Naive thymus-derived CD4-positive, alpha-beta T cell (primary cell): Measurements from ENCODE around the gene VCPKMT. TPM values are rescaled to one million over a fixed set of nuclear protein-coding genes. Genes with fewer than 3 reads are reported as not detected.
A peak's percentile ranks its signal among the peaks of the same experiment; 100 is the strongest.

ENCODE experiments used
- ATAC-seq: fragments of 150-1000 bp; cut with Tn5 transposase; 2 replicates; pipeline ENCODE4 v1.10.0; 2021; ENCODE audit warnings: mild to moderate bottlenecking, moderate library complexity
- CTCF ChIA-PET: fragments of 350-600 bp; sonication (Branson Sonifier 250); formaldehyde crosslinking; loops from one replicate; lab custom pipeline; 2021; ENCODE audit warnings: antibody characterized with exemption; lab: Charles Lee
- POLR2A ChIA-PET: fragments of 350-600 bp; sonication (Branson Sonifier 250); formaldehyde crosslinking; loops from one replicate; lab custom pipeline; 2021; ENCODE audit warnings: antibody characterized with exemption, inconsistent platforms; lab: Charles Lee
- DNase-seq, 9 donors: peaks; one replicate each; pipeline versions ENCODE4 v3.0.0 to v3.0.0-alpha.2; 2020 to 2022; ENCODE audit warnings: mixed read lengths in 1 of 9
- H3K27ac ChIP-seq: one replicate; pipeline ENCODE4 v1.7.0; 2013; ENCODE audit warnings: mild to moderate bottlenecking, low read depth, low read length, moderate library complexity
- H3K27me3 ChIP-seq, 2 donors: one replicate each; pipeline ENCODE4 v1.7.0; 2013; ENCODE audit warnings: low read length in 2 of 2, mild to moderate bottlenecking in 2 of 2, moderate library complexity in 2 of 2; ENCODE audit not compliant: control insufficient read depth in 2 of 2, insufficient read depth in 2 of 2
- H3K36me3 ChIP-seq, 3 experiments: 1 replicate in 2 of 3; 2 replicates in 1 of 3; pipeline ENCODE4 v1.7.0; 2013; ENCODE audit warnings: low read length in 3 of 3, mild to moderate bottlenecking in 3 of 3, moderate library complexity in 1 of 3; ENCODE audit not compliant: insufficient read depth in 3 of 3, control insufficient read depth in 2 of 3
- H3K4me1 ChIP-seq, 2 donors: one replicate each; pipeline ENCODE4 v1.7.0; 2013; ENCODE audit warnings: low read length in 2 of 2, mild to moderate bottlenecking in 2 of 2, moderate library complexity in 1 of 2; ENCODE audit not compliant: control insufficient read depth in 2 of 2, insufficient read depth in 2 of 2
- H3K4me3 ChIP-seq: 2 replicates; pipeline ENCODE4 v1.7.0; 2013; ENCODE audit warnings: mild to moderate bottlenecking, low read length
- H3K9me3 ChIP-seq, 3 experiments: 1 replicate in 2 of 3; 2 replicates in 1 of 3; pipeline ENCODE4 v1.7.0; 2013; ENCODE audit warnings: low read length in 3 of 3; ENCODE audit not compliant: control insufficient read depth in 2 of 3
- H3K27ac Mint-ChIP-seq, 9 donors: one replicate each; pipeline ENCODE4 v1.8.0; 2020 to 2022; ENCODE audit warnings: mixed read lengths in 9 of 9, mild to moderate bottlenecking in 8 of 9, moderate library complexity in 5 of 9, inconsistent platforms in 2 of 9
- H3K27me3 Mint-ChIP-seq, 5 donors: one replicate each; pipeline ENCODE4 v1.8.0; 2021 to 2022; ENCODE audit warnings: mixed read lengths in 5 of 5, mild to moderate bottlenecking in 1 of 5
- H3K36me3 Mint-ChIP-seq, 5 donors: one replicate each; pipeline ENCODE4 v1.8.0; 2020 to 2022; ENCODE audit warnings: mixed read lengths in 5 of 5, mild to moderate bottlenecking in 3 of 5, inconsistent platforms in 1 of 5
- H3K4me1 Mint-ChIP-seq, 7 donors: one replicate each; pipeline ENCODE4 v1.8.0; 2020 to 2022; ENCODE audit warnings: mixed read lengths in 7 of 7, mild to moderate bottlenecking in 3 of 7, inconsistent platforms in 1 of 7
- H3K4me3 Mint-ChIP-seq, 10 donors: one replicate each; pipeline ENCODE4 v1.8.0; 2020 to 2022; ENCODE audit warnings: mild to moderate bottlenecking in 10 of 10, mixed read lengths in 10 of 10, moderate library complexity in 6 of 10, inconsistent platforms in 2 of 10
- H3K9me3 Mint-ChIP-seq, 11 donors: one replicate each; pipeline ENCODE4 v1.8.0; 2020 to 2022; ENCODE audit warnings: mixed read lengths in 11 of 11, mild to moderate bottlenecking in 4 of 11, inconsistent platforms in 1 of 11, moderate library complexity in 1 of 11
- intact Hi-C, 2 donors: fragments of 100-400 bp; cut with micrococcal nuclease; formaldehyde crosslinking; loops; one replicate each; pipeline ENCODE4 v1.15.1; 2023
- polyA plus RNA-seq, 2 donors: library from polyadenylated mRNA; unstranded; fragments of 300-500 nt; fragmentation: Illumina TruSeq; gene quantifications; one replicate each; pipeline ENCODE4 v1.2.3, GENCODE V29; 2021
- total RNA-seq, 6 experiments: library from RNA in 5 of 6; stranded (reverse) in 5 of 6; gene quantifications; 1 replicate in 5 of 6; 2 replicates in 1 of 6; pipeline ENCODE4 v1.2.3 and lab custom pipeline; 2021 to 2026

The VCPKMT gene
- total and polyA plus RNA-seq, 7 experiments from 2014 or later: 7.5 to 25.9 (median 16.4) TPM

DNA sequence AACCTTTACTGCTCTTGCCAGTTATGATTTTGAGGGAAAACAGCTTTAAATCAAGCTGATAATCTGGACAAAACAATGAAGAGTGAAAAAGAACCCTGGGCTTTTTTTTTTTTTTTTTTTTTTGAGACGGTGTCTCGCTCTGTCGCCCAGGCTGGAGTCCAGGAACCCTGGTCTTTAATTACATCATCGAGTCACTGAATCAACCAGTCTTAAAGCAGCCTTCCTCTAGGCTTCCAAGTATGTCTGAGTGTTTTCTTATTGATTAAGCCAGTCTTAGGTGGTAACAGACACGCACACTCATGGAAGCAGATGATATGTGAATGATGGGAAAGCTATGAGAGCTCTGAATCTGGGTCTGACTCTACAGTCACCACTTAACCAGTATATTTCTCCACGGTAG lies 5.9 kb upstream of the VCPKMT start:
- peaks cover 9 to 36% (median 18%) of the 10 kb centered on the region in 5 donors for H3K36me3 Mint-ChIP-seq
- intact Hi-C loops: no loop called here
- ChIA-PET CTCF (no interaction called here), POLR2A (interaction anchor here (0.9 to 1.8 kb wide), 2 partner anchors 10 to 13 kb away, joined by 3 to 7 read pairs; no protein-coding TSS in a partner anchor)
- no peak overlapping the region for H3K27ac ChIP-seq
- H3K36me3 ChIP-seq: peaks cover 0 to 3% (median 0%) of the 10 kb centered on the region in 3 experiments
- H3K27ac Mint-ChIP-seq: no peak overlapping the region
- ATAC-seq (no peak), DNase-seq (no peak)
- no peaks in the 10 kb centered on the region for H3K9me3 ChIP-seq
- H3K4me1 ChIP-seq: no peaks in the 10 kb centered on the region
- peaks cover 0 to 6% (median 1%) of the 10 kb centered on the region in 7 donors for H3K4me1 Mint-ChIP-seq
- no peaks in the 10 kb centered on the region for H3K9me3 Mint-ChIP-seq
- no peak overlapping the region for H3K4me3 Mint-ChIP-seq
- no peaks in the 10 kb centered on the region for H3K27me3 Mint-ChIP-seq
- H3K4me3 ChIP-seq: no peak overlapping the region
- H3K27me3 ChIP-seq: no peaks in the 10 kb centered on the region

DNA sequence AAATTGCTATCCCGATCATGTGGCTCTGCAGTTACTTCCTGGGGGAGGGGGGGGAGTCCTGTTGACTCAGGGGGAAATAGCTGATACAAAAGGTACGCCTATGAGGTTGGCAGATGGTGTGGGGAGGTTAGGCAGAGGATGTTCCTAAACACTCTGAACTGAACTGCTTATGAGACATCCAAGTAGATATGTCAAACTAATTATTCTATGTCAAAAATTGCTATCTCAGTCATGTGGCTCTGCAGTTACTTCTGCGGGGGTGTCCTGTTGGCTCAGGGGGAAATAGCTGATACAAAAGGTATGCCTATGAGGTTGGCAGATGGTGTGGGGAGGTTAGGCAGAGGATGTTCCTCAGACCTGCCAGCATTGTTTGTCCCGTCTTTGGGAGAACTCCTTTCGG lies 5.1 kb upstream of the VCPKMT start:
- peaks cover 1 to 13% (median 6%) of the 10 kb centered on the region in 7 donors for H3K4me1 Mint-ChIP-seq
- H3K36me3 Mint-ChIP-seq: peaks cover 9 to 32% (median 18%) of the 10 kb centered on the region in 5 donors
- CTCF ChIA-PET: no interaction called here
- ATAC-seq (no peak), DNase-seq (no peak)
- intact Hi-C loops: no loop called here
- no peaks in the 10 kb centered on the region for H3K27me3 ChIP-seq
- H3K4me3 Mint-ChIP-seq: no peak overlapping the region
- POLR2A ChIA-PET: interaction anchor here (0.7 to 1.8 kb wide), 2 partner anchors 9 to 259 kb away, joined by 3 to 7 read pairs; no protein-coding TSS in a partner anchor
- no peaks in the 10 kb centered on the region for H3K9me3 ChIP-seq
- no peak overlapping the region for H3K27ac ChIP-seq
- no peaks in the 10 kb centered on the region for H3K27me3 Mint-ChIP-seq
- no peak overlapping the region for H3K4me3 ChIP-seq
- no peaks in the 10 kb centered on the region for H3K9me3 Mint-ChIP-seq
- peak overlapping the region in 5 of 9 donors; percentile 12 to 53 (median 38) for H3K27ac Mint-ChIP-seq
- H3K4me1 ChIP-seq: peaks cover 5 to 6% of the 10 kb centered on the region in 2 donors
- H3K36me3 ChIP-seq: peaks cover 0 to 3% (median 0%) of the 10 kb centered on the region in 3 experiments

DNA sequence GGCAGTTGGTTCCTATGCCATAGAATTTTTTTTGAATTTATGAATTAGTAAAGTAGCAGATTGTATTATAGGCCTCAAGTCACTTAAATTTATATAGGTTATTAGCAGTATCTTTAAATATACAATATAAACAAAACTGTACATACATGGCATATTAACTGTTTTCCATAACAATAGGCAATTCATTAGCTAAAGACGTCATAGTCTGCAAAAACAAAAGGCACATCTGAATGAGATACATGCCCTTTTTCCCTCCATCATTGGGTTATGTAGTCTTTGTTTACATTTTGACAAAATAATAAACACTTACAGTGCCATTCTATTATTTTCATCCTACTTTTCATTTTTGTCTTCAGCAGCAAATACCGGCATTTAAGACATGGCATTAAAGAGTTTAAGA lies 1.1 kb upstream of the VCPKMT start:
- DNase-seq: no peak
- Mint-ChIP-seq H3K27me3 (no peaks in the 10 kb centered on the region), H3K36me3 (peaks cover 0 to 17% (median 15%) of the 10 kb centered on the region in 5 donors), H3K9me3 (no peaks in the 10 kb centered on the region), H3K4me3 (no peak overlapping the region), H3K27ac (peak overlapping the region in 7 of 9 donors; percentile 30 to 99 (median 75)), H3K4me1 (peaks cover 11 to 37% (median 23%) of the 10 kb centered on the region in 7 donors)
- ChIA-PET POLR2A (interaction anchor here (0.6 to 3.2 kb wide), 16 partner anchors 9 to 743 kb away, joined by 3 to 40 read pairs (median 6); partner anchors contain the start of genes NEMF and RPS29), CTCF (interaction anchor here (0.7 to 2.3 kb wide), 3 partner anchors 35 to 265 kb away, joined by 3 to 15 read pairs (median 12); partner anchors contain the start of gene NEMF)
- intact Hi-C loops: loop anchor here (2.0 to 5.0 kb wide), 7 partner anchors 143 to 483 kb away; partner anchors contain the start of genes DMAC2L (in 1 of the 2), DNAAF2 (in 1 of the 2), KLHDC1 (in 1 of the 2) and KLHDC2 (in 1 of the 2)
- H3K27me3 ChIP-seq: no peaks in the 10 kb centered on the region
- no peak overlapping the region for H3K4me3 ChIP-seq
- peak overlapping the region; percentile 94 for H3K27ac ChIP-seq
- H3K9me3 ChIP-seq: no peaks in the 10 kb centered on the region
- H3K36me3 ChIP-seq: peaks cover 0 to 9% (median 0%) of the 10 kb centered on the region in 3 experiments
- no peak for ATAC-seq
- peaks cover 18 to 20% of the 10 kb centered on the region in 2 donors for H3K4me1 ChIP-seq

DNA sequence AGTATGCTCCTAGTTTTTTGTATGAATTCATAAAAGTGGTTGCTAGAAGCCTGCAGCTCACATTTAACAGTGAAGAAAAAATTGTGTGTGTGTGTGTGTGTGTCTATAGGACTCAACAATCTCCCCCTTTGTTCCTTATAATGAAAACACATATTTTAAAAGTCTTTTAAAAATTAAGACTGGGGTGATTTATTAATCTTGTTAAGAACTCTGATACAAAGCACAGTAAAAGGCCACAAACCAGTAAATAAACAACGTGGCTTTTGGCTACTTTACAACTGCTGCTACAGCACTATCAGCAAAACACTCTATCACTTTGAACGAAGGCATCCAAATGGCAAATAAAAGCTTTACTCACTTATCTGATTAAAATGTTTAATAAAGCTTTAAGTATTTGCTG lies 594 bp upstream of the VCPKMT start:
- peaks cover 0 to 14% (median 5%) of the 10 kb centered on the region in 3 experiments for H3K36me3 ChIP-seq
- no peaks in the 10 kb centered on the region for H3K9me3 ChIP-seq
- H3K4me1 ChIP-seq: peaks cover 18 to 20% of the 10 kb centered on the region in 2 donors
- Mint-ChIP-seq H3K27ac (peak overlapping the region; percentile 97 to 99 (median 98)), H3K4me3 (peak overlapping the region; percentile 92 to 98 (median 96)), H3K4me1 (peaks cover 11 to 37% (median 23%) of the 10 kb centered on the region in 7 donors), H3K9me3 (no peaks in the 10 kb centered on the region), H3K36me3 (peaks cover 0 to 19% (median 15%) of the 10 kb centered on the region in 5 donors), H3K27me3 (no peaks in the 10 kb centered on the region)
- peak overlapping the region; percentile 74 for H3K4me3 ChIP-seq
- DNase-seq (no peak), ATAC-seq (no peak)
- CTCF ChIA-PET: interaction anchor here (0.7 to 2.3 kb wide), 5 partner anchors 35 to 265 kb away, joined by 3 to 15 read pairs (median 5); partner anchors contain the start of gene NEMF
- intact Hi-C loops: loop anchor here (1.0 to 5.0 kb wide), 19 partner anchors 12 to 531 kb away; partner anchors contain the start of genes DMAC2L (in 2 of the 2), L2HGDH (in 2 of the 2), MAP4K5 (in 2 of the 2) and SOS2 (in 2 of the 2)
- H3K27me3 ChIP-seq: no peaks in the 10 kb centered on the region
- POLR2A ChIA-PET: interaction anchor here (0.6 to 3.2 kb wide), 23 partner anchors 10 to 744 kb away, joined by 3 to 40 read pairs (median 6); partner anchors contain the start of genes ARF6, NEMF, RPS29 and SOS2
- peak overlapping the region; percentile 94 for H3K27ac ChIP-seq

DNA sequence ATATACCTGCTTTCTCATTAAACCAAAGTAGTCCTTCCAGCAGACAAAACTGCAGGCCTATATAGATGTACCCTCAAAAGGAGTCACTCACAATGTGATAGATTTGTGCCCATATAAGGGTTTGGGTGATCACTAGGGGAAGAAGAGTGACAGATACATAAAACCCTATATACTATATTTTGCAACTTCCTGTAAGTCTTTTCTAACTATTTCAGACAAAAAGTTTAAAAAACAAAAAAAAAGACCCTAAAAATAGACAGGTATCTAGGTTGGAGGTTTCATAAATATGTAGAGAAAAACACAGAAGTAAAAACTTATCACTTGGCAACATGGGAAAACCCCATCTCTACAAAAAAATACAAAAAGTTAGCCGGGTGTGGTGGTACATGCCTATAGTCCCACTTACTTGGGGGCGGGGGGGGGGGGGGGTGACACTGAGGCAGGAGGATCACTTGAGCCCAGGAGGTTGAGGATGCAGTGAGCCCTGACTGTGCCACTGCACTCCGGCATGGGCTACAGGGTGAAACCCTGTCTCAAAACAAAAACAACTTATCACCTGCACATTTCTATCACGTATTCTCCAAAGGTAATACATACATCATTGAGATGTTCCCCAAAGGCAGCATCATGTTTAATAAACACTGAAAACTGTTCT lies 2.9 kb downstream of the VCPKMT start:
- ATAC-seq: no peak
- H3K4me3 Mint-ChIP-seq: peak overlapping the region in 4 of 10 donors; percentile 6 to 27 (median 16)
- Histone ChIP-seq H3K4me3 (no peak overlapping the region), H3K27me3 (no peaks in the 10 kb centered on the region), H3K36me3 (peaks cover 0 to 44% (median 9%) of the 10 kb centered on the region in 3 experiments), H3K9me3 (no peaks in the 10 kb centered on the region), H3K27ac (peak overlapping the region; percentile 28), H3K4me1 (peaks cover 18 to 20% of the 10 kb centered on the region in 2 donors)
- peaks cover 0 to 28% (median 22%) of the 10 kb centered on the region in 5 donors for H3K36me3 Mint-ChIP-seq
- H3K9me3 Mint-ChIP-seq: no peaks in the 10 kb centered on the region
- DNase-seq: no peak
- no peaks in the 10 kb centered on the region for H3K27me3 Mint-ChIP-seq
- ChIA-PET CTCF (interaction anchor here (0.5 to 3.6 kb wide), 4 partner anchors 51 to 260 kb away, joined by 4 to 11 read pairs (median 5); no protein-coding TSS in a partner anchor), POLR2A (interaction anchor here (0.5 to 4.6 kb wide), 10 partner anchors 8 to 315 kb away, joined by 3 to 39 read pairs (median 4); no protein-coding TSS in a partner anchor)
- peak overlapping the region in 6 of 9 donors; percentile 6 to 78 (median 46) for H3K27ac Mint-ChIP-seq
- H3K4me1 Mint-ChIP-seq: peaks cover 11 to 45% (median 33%) of the 10 kb centered on the region in 7 donors
- intact Hi-C loops: no loop called here

DNA sequence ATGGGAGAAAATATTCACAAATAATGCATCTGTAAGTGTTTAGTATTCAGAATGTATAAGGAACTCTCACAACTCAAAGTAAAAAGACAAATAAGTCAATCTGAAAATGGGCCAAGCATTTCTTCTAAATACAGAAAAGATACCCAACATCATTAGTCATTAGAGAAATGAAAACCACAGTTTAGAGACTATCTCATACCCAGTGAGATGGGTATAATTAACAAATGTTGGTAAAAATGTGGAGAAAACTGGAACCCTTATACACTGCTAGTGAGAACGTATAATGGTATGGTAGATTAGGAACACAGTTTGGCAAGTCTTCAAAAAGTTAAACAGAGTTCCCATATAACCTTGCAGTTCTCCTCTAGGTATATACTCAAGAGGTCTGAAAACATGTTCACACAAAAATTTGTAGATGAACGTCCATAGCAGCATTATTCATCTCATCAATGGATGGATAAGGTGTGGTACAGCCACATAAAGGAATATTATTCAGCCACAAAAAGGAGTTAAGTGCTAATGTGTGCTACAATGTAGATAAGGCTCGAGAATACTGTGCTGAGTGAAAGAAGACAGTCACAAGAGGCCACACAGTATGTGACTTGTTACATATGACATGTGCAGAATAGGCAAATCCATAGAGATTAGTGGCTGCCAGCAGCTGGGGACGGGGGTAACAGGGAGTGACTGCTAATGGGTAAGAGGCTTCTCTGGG lies 5.9 kb downstream of the VCPKMT start:
- POLR2A ChIA-PET: interaction anchor here (0.7 to 4.6 kb wide), 3 partner anchors 134 to 247 kb away, joined by 3 to 39 read pairs (median 4); no protein-coding TSS in a partner anchor
- Histone ChIP-seq H3K27ac (no peak overlapping the region), H3K4me1 (peaks cover 9 to 10% of the 10 kb centered on the region in 2 donors), H3K36me3 (peaks cover 0 to 52% (median 9%) of the 10 kb centered on the region in 3 experiments), H3K4me3 (no peak overlapping the region), H3K27me3 (no peaks in the 10 kb centered on the region), H3K9me3 (no peaks in the 10 kb centered on the region)
- Mint-ChIP-seq H3K4me1 (peaks cover 2 to 30% (median 17%) of the 10 kb centered on the region in 7 donors), H3K27me3 (no peaks in the 10 kb centered on the region), H3K4me3 (no peak overlapping the region), H3K36me3 (peaks cover 0 to 27% (median 22%) of the 10 kb centered on the region in 5 donors), H3K27ac (peak overlapping the region in 4 of 9 donors; percentile 48 to 69 (median 62)), H3K9me3 (no peaks in the 10 kb centered on the region)
- DNase-seq (no peak), ATAC-seq (no peak)
- CTCF ChIA-PET: no interaction called here
- intact Hi-C loops: no loop called here
